ENCODE measurements around the gene CTDSP2. TPM values are rescaled to one million over a fixed set of nuclear protein-coding genes. Genes with fewer than 3 reads are reported as not detected.

Gene CTDSP2
- total RNA-seq, 1 experiment from 2014 or later: 117 TPM

- H3K27ac Mint-ChIP-seq (ENCODE audit: unreplicated experiment): peak within 1 kb of the TSS; percentile 93
- CTCF ChIA-PET: interaction anchor here (0.8 to 1.0 kb wide), 3 partner anchors 10 to 16 kb away, joined by 3 to 6 read pairs (median 3); partner anchors contain the start of gene TSFM
- DNase-seq: peak; percentile 70
- H3K4me3 Mint-ChIP-seq (ENCODE audit: low read depth, unreplicated experiment): peak within 1 kb of the TSS; percentile 84
- no TSS peak for BruUV-seq (replicated peaks)
- H3K36me3 Mint-ChIP-seq (ENCODE audit: insufficient read depth, unreplicated experiment): peaks cover 40% of the 10 kb centered on the region
- H3K27me3 Mint-ChIP-seq (ENCODE audit: unreplicated experiment): no peaks in the 10 kb centered on the region
- H3K9me3 Mint-ChIP-seq (ENCODE audit: low read depth, unreplicated experiment): no peaks in the 10 kb centered on the region
- peaks cover 8% of the 10 kb centered on the region for H3K4me1 Mint-ChIP-seq (ENCODE audit: low read depth, unreplicated experiment)
- TF ChIP-seq CTCF (IDR thresholded peaks at IDR 0.05; ENCODE audit: unreplicated experiment): no peak
- intact Hi-C loops (cut with micrococcal nuclease; ENCODE audit: unreplicated experiment): no loop called here
These were observed 73.9 kb downstream of the CTDSP2 start, which contains the start of gene EEF1AKMT3 for GRCh38 chr12:57772429-57773322. Gene EEF1AKMT3, plus strand, starts transcription at chr12:57772614. Its CDS starts 111 bp downstream, at chr12:57772725.

- CTCF ChIA-PET: interaction anchor here (0.8 to 1.0 kb wide), 3 partner anchors 11 to 15 kb away, joined by 3 to 6 read pairs (median 3); partner anchors contain the start of gene TSFM
- peak; percentile 95 for DNase-seq
- Mint-ChIP-seq H3K4me1 (ENCODE audit: low read depth, unreplicated experiment) (peaks cover 10% of the 10 kb centered on the region), H3K9me3 (ENCODE audit: low read depth, unreplicated experiment) (no peaks in the 10 kb centered on the region), H3K36me3 (ENCODE audit: insufficient read depth, unreplicated experiment) (peaks cover 45% of the 10 kb centered on the region), H3K4me3 (ENCODE audit: low read depth, unreplicated experiment) (peak within 1 kb of the TSS; percentile 84), H3K27me3 (ENCODE audit: unreplicated experiment) (peaks cover 3% of the 10 kb centered on the region), H3K27ac (ENCODE audit: unreplicated experiment) (peak within 1 kb of the TSS; percentile 93)
- intact Hi-C loops (cut with micrococcal nuclease; ENCODE audit: unreplicated experiment): no loop called here
- BruUV-seq (replicated peaks): no TSS peak
- TF ChIP-seq CTCF (IDR thresholded peaks at IDR 0.05; ENCODE audit: unreplicated experiment): no peak
These were observed 74.6 kb downstream of the CTDSP2 start, which contains the start of gene METTL1 for GRCh38 chr12:57771873-57772428. Gene METTL1, minus strand, starts transcription at chr12:57772105. Its CDS starts 22 bp downstream, at chr12:57772083.

- peaks cover 16% of the 10 kb centered on the region for H3K4me1 Mint-ChIP-seq (ENCODE audit: low read depth, unreplicated experiment)
- CTCF ChIA-PET: interaction anchor here (0.6 to 1.0 kb wide), 4 partner anchors 11 to 32 kb away, joined by 3 to 4 read pairs (median 3); partner anchors contain the start of genes TSFM and TSPAN31
- intact Hi-C loops (cut with micrococcal nuclease; ENCODE audit: unreplicated experiment): no loop called here
- peaks cover 51% of the 10 kb centered on the region for H3K36me3 Mint-ChIP-seq (ENCODE audit: insufficient read depth, unreplicated experiment)
- H3K4me3 Mint-ChIP-seq (ENCODE audit: low read depth, unreplicated experiment): peak overlapping the region; percentile 84
- TF ChIP-seq CTCF (IDR thresholded peaks at IDR 0.05; ENCODE audit: unreplicated experiment): no peak
- BruUV-seq (replicated peaks): TSS peak; percentile 52
- H3K27me3 Mint-ChIP-seq (ENCODE audit: unreplicated experiment): peaks cover 9% of the 10 kb centered on the region
- peak; percentile 95 for DNase-seq
- H3K9me3 Mint-ChIP-seq (ENCODE audit: low read depth, unreplicated experiment): no peaks in the 10 kb centered on the region
- peak overlapping the region; percentile 93 for H3K27ac Mint-ChIP-seq (ENCODE audit: unreplicated experiment)
These were observed 75.2 kb downstream of the CTDSP2 start for GRCh38 chr12:57771236-57771872.

- peak overlapping the region; percentile 84 for H3K4me3 Mint-ChIP-seq (ENCODE audit: low read depth, unreplicated experiment)
- BruUV-seq (replicated peaks): no TSS peak
- intact Hi-C loops (cut with micrococcal nuclease; ENCODE audit: unreplicated experiment): no loop called here
- H3K9me3 Mint-ChIP-seq (ENCODE audit: low read depth, unreplicated experiment): no peaks in the 10 kb centered on the region
- peaks cover 17% of the 10 kb centered on the region for H3K4me1 Mint-ChIP-seq (ENCODE audit: low read depth, unreplicated experiment)
- TF ChIP-seq CTCF (IDR thresholded peaks at IDR 0.05; ENCODE audit: unreplicated experiment): no peak
- H3K27ac Mint-ChIP-seq (ENCODE audit: unreplicated experiment): no peak overlapping the region
- CTCF ChIA-PET: interaction anchor here (0.6 kb wide), 2 partner anchors 26 to 32 kb away, joined by 3 to 4 read pairs; partner anchors contain the start of gene TSPAN31
- no peak for DNase-seq
- peaks cover 15% of the 10 kb centered on the region for H3K27me3 Mint-ChIP-seq (ENCODE audit: unreplicated experiment)
- peaks cover 52% of the 10 kb centered on the region for H3K36me3 Mint-ChIP-seq (ENCODE audit: insufficient read depth, unreplicated experiment)
These were observed 75.8 kb downstream of the CTDSP2 start for GRCh38 chr12:57770734-57771133.

Measured in Calu3 (cell line).